Inferior parietal cortex (tissue), 1 donor: ENCODE results near the gene DOCK11.

Source experiments
- DNase-seq: peaks from one replicate; pipeline ENCODE4 v3.0.0-alpha.2; 2016; ENCODE audit errors: extremely low spot score

The DOCK11 gene

DNA sequence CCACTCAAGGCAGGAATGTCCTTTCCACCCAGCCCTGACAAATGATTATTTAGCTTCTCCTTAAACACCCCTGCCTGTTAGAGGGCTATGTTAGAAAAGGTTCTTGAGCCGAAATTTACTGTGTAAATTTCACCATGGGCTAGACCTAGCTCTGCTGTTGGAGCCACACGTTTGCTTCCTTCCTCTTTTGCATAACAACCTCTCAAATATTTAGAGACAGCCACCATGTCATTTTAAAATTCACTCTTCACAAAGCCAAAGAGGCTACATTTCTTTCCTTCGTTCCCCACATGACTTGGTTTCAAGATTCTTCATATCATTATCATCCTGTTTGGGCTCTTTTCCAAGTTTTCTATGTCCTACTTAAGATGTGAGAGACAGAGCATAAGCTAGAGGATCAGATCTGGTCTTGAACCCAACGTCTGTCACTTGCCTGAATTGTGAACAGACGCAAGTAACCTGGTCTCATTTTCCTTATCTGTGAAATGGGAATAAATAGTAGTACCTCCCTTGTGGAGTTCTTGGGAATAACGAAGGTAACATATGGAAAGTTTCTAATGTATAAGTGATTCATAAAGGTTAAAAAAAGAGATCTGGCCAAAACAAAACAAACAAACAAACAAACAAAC is 6.7 kb downstream of the DOCK11 start:
- DNase-seq, result no peak

DNA sequence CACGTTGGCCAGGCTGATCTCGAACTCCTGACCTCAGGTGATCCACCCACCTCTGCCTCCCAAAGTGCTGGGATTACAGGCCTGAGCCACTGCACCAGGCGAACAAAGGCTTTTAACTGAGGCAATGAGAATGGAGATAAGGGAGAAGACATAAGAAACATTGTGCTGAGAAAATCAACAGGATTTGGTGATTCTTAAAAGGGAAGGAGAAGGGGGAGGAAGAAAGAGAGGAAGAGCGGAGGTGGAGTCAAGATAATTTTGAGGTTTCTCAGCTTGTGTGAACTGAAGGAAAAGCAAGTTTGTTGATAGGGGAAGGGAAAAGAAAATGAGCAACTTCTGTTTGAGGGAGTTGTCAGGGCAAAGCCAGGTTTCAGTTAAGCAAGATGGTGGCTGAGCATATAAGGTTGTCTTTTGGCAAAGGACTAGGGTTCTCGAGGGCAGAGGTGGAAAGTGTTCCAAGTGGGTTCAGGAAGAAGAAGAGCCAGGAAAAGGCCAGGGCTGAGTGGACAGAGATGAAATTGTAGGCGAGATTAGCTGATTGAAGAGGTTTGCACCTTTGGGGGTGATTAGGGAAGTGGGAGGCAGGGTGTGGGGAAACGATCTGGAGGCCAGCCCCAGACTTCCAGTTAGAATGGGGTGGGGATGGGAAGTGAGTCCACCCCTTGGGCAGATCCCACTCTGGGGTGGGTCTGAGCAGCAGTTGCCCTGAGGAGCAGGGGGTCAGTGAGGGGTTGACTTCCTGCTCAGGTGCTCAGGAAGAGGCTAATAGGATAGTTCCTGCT is 7.8 kb downstream of the DOCK11 start:
- no peak for DNase-seq

- DNase-seq, result no peak
Measured at GRCh38 chrX:118504581-118504980, 9.0 kb downstream of the DOCK11 start.

DNA sequence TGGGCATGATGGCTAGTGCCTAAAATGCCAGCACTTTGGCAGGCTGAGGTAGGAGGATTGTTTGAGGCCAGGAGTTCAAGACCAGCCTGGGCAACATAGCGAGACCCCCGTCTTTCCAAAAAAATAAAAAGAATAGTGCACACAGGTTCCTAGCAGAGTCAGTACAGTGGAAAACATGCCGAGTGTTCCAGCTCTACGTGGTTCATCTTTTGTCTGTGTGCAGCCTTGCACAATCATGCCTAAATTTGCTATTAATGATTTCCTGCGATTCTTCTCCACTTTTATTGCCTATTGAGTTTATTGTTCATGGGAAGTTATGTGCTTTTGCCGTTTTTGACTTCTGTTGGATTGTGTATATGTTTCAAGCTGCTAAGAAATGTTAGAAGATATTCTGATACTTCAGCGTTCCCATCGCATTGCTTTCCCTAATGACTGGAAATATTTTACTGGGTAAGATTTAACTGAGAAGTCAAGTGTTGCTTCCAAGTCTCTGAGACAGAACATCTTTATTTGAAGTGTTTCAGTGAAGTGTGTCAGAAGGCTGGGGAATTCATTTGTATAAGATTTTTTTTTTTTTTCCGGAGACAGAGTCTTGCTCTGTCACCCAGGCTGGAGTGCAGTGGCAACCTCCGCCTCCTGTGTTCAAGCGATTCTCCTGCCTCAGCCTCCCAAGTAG is 11.3 kb downstream of the DOCK11 start:
- no peak for DNase-seq

GRCh38 chrX:118507766-118508165 is 12.2 kb downstream of the DOCK11 start:
- no peak for DNase-seq

GRCh38 chrX:118508221-118508620 is 12.6 kb downstream of the DOCK11 start:
- DNase-seq, result no peak

- no peak for DNase-seq
Measured at GRCh38 chrX:118508635-118509034, 13.0 kb downstream of the DOCK11 start.

DNA sequence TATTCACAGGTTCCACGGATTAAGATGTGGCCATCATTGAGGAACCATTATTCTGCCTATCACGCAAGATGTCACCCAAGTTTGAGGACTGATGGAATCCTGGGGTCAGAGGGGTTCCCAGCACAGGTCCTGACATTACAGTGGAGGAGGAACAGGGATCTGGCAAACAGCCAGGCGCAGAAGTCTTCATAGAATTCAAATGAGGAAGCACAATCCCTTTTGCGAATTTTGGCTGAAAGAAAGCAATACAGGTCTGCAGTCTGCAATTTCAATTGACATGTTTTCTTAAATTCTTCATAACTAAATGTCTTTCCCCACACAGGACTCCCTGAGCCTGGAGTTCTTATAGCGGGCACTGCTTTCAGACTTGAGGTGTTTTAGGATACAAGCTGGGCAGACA is 14.5 kb downstream of the DOCK11 start:
- DNase-seq, result no peak

DNA sequence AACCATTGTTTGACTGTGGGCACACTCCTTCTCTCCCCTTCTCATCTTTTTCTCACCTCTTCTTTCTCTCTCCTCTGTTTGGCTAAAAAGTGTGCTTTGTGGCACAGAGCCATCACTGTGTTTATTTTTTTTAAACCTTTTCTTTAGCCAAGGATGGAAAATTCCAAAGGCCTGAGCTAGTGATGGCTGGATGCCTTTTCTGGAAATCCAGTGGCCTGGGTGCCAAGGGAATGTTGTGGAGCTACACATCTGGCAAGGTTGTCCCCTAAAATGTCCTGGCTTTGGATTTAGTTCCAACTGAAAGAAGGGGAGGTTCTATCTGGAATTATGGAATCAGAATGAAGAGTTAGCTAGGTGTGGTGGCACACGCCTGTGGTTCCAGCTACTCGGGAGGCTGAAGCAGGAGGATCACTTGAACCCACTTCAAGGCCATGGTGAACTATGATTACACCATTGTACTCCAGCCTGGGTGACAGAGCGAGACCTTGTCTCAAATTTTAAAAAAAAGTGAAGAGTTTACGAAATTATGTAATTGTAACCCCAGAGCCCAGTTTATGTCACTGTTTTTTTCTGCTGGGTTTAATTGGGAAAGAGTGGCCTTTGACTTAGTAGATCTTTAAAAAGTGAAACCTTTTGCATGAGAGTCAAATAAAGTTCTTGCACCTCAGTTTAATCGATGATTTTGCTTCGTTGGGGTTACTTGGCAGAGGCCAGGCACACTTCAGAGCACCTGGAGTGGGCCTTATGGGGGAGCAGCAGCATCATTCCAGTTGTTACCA is 17.7 kb downstream of the DOCK11 start:
- no peak for DNase-seq

- DNase-seq, result no peak
Measured at GRCh38 chrX:118519411-118520215, 24.0 kb downstream of the DOCK11 start.

DNA sequence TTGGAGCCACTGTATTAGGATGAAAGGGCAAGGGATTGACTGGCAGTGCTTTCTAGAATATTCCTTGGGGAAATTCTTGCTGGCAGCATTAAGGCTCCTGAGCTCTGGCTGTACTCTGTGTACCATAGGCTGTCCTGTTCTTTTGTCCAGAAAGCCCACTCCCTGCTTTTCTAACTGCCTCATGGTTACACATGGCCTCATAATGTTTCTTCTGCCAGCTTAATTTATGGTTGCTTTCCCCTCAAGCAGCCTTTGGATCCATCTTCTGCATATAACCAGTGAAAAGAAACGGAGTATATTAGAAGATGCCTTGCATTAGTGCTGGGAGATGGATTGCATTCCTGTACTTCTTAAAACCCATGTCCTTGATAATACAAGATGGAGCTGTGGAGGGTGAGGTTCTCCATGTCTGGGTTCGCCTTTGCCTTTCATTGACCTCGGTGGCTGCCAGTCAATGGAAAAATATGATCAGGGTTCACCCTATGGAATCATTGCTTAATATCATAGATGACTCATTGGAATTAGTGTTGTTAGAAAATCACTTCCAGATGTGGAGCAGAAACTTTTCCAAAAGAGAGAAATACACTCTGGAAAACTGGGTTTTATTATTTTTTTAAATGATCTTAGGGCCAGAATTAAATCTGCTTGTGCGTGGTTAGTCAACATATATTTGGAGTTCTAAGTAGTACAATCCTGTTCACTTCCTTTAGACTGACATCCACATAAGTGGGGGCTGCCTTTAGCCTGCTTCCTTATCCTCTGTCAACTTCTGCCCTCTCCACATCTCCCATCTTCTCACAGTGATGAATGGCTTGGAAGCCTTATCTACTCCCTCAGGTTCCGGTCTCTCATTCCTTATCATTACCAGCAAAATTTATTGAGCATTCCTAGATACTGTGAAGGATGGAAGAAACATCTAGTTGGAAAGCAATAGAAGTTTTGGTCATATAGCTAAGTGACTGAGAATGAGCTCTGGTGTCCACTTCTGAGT is 24.9 kb downstream of the DOCK11 start:
- no peak for DNase-seq

GRCh38 chrX:118521435-118521834 is 25.8 kb downstream of the DOCK11 start:
- no peak for DNase-seq

DNA sequence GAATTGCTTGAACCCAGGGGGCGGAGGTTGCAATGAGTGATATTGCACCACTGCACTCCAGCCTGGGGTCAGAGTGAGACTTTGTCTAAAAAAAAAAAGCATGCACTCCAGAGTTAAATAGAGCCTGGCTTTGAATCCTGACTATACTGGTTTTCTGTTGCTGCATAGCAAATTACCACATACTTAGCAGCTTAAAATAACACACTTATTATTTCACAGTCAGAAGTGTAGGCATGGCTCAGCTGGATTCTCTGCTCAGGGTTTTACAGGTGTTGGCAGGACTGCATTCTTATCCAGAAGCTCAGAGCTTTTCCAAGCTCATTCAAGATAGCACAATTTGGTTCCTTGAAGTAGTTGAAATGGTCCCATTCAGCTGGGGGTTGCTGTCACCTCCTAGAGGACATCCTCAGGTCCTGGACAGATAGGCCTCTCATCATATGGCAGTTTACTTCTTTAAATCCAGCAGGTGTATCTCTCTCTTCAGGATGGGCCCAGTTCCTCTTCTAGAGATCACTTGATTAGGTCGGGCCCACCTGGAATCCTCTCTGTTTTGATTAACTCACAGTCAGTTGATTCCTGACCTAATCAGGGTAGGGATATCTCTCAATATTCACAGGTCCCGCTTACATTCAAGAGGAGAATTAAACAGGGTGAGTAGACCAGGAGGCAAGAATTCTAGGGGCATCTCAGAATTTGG is 26.8 kb downstream of the DOCK11 start:
- DNase-seq, result no peak

- DNase-seq, result no peak
Measured at GRCh38 chrX:118523920-118524319, 28.3 kb downstream of the DOCK11 start.

DNA sequence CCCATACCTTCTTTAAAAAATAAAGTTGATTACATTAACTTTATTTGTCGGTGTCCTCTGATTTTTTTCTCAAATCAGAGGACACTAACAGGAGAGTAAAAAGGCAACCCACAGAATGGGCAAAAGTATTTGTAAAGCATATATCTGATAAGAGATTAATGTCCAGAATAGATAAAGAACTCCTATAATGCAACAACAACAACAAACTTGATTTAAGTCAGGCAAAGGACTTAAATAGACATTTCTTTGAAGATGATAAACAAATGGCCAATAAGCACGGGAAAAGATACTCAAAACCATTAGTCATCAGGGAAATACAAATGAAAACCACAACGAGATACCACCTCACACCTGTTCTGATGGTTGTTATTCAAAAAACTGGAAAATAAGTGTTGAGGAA is 28.7 kb downstream of the DOCK11 start:
- DNase-seq, result no peak

DNA sequence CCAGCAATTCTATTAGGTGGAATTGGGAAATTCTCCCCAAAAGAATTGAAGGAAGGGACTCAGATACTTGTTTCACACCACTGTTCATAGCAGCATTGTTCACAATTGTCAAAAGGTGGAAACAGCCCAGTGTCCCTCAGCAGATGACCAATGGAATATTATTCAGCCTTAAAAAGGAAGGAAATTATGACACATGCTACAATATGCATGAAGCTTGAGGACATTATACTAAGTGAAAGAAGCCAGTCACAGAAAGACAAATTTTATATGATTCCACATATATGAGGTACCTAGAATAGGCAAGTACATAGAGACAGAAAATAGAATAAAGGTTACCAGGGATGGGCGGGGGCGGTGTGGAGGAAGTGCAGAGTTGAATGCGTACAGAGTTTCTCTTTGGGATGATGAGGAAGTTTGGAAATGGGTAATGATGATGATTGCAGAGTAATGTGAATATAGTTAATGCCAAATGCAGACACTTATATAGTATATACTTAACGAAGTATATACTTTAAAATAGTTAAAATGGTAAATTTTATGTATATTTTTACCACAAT is 29.6 kb downstream of the DOCK11 start:
- no peak for DNase-seq

DNA sequence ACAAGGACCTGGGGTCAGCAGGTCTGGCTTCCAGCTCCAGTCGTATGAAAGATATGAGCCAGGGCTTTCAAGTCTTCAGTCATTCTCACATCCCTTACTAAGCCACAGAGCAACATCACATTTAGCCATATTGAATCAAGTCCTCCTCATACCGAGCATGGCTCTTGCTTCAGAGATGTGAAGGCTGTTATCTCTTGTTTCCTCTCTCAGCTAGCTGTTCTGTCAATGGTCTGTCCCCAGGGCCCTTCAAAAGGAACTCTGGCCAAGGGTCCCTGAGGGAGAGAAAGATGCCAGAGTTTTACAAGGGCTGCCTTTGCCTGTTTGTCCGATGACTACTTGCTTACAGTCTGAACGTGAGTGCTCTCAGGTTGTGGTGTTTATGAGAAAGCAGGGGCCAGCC is 30.5 kb downstream of the DOCK11 start:
- no peak for DNase-seq

DNA sequence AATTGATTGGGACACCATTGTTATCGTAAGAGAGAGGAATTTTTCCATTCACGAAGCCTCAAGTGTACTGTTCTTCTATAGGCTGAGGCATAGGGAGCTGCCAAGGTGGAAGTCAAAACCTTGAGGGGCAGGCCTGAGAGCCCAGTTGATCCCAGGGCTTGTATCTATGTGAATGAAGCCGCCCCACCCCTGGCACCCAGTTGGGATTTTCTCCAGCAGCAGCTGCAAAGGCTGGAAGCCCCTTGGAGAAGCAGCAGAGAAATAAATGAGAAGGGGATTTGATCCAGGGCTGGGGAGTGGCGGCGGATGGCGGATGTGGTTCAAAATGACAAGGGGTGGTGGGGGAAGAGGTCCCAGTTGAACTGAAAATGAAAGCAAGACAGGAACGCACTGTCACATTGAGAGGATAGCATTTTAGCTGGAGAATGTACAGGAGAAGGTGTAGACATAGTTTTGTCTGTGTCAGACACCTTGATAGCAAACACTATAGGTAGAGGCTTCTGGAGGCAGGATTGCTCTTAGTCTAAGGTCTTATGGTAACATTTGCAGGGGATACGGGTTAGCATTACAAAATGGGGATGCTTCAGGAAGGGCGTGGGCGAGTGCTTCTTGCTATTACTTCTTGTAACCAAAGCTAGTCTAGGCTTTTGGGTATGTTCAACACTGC is 32.6 kb downstream of the DOCK11 start:
- no peak for DNase-seq
